Ovary (tissue), 3 donors: ENCODE data around the gene EMILIN2.

ENCODE experiments used
- POLR2A ChIP-seq: fragments of 450-650 bp; IDR thresholded peaks from one replicate; pipeline ENCODE4 v1.6.1; 2017; ENCODE audit warnings: antibody characterized with exemption, mild to moderate bottlenecking, moderate library complexity
- TF ChIP-seq, protein P1 (sequence below), 3 donors: fragments of 450-650 bp in 2 of 3; fragments of 200-600 bp in 1 of 3; IDR thresholded peaks; one replicate each; pipeline versions ENCODE4 v1.5.1 to v1.8.0; 2016 to 2022; ENCODE audit warnings: antibody characterized with exemption in 3 of 3, mild to moderate bottlenecking in 1 of 3
- donor health status: DM: no; HTN: no; CAD: no.

DNA sequence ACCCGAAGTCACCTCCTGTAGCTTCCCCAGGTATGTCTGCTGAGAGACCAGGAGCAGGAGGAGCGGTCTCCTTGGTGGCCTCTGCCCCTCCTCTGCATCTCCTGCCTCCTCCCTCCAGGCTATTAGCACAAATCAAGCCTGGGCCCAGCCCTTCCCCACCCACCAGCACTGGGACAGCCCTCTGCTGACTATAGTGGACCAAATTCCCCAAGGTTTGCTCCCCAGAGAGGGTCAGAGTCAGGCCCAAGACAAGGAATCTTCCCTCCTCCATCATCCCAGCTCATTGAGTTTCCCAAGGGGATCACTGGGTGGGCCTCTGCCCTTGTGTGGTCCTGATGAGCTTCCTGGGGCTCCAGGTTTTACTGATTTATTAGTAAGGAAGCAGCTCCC, 62.1 kb downstream of the EMILIN2 start:
- TF ChIP-seq, protein P1, sequence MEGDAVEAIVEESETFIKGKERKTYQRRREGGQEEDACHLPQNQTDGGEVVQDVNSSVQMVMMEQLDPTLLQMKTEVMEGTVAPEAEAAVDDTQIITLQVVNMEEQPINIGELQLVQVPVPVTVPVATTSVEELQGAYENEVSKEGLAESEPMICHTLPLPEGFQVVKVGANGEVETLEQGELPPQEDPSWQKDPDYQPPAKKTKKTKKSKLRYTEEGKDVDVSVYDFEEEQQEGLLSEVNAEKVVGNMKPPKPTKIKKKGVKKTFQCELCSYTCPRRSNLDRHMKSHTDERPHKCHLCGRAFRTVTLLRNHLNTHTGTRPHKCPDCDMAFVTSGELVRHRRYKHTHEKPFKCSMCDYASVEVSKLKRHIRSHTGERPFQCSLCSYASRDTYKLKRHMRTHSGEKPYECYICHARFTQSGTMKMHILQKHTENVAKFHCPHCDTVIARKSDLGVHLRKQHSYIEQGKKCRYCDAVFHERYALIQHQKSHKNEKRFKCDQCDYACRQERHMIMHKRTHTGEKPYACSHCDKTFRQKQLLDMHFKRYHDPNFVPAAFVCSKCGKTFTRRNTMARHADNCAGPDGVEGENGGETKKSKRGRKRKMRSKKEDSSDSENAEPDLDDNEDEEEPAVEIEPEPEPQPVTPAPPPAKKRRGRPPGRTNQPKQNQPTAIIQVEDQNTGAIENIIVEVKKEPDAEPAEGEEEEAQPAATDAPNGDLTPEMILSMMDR (IDR thresholded peaks at IDR 0.05), result no peak
- TF ChIP-seq POLR2A, result no peak
